A549 treated with dexamethasone at 1 μM for 4 hours (cell line): ENCODE data around the gene ACVR1. TPM values are rescaled to one million over a fixed set of nuclear protein-coding genes. Genes with fewer than 3 reads are reported as not detected.

Source experiments
- total RNA-seq: library from RNA; stranded (reverse); fragments of 200-300 nt; extraction: Qiagen RNA extraction; gene quantifications from 5 replicates; pipeline ENCODE4 v1.2.3, GENCODE V29; 2022

The ACVR1 gene
- 19.6 to 22.5 TPM (median 20.3 TPM) in 5 replicates for total RNA-seq

DNA sequence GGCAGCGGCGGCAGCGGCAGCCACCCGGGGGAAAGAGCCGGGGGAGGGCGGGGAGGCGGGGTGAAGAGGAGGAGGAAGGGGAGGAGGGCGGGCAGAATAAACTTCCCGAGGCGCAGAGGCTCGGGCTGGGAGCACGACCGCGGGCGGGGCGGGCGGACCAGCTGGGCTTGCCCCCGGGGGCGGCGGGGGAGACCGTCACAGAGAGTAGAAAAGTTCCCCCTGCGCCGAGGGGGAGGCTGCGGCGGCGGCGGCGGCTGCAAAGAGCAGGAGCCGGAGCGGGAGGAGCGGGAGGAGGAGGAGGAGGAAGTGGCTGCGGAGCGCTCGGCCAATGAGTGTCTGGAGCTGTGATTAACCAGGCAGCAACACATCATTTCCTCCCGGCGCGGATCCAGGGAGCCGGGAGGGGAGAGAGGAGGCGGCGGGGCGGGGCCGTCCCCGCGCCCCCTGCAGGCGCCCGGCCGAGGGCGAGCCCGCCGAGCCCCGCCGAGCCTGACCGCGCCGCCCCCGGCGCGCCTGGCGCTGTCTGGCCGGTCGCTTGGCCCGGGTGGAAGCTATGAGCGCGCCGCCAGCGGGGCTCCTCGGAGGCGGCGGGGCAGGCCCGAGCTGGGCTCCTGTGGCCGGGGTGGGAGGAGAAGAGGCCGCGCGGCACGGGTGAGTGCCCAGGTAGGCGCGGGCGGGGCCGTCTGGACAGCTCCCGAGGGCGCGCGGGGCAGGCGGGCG is at the start of gene ACVR1:
TSS of gene ACVR1 (minus strand) at position 265 of the 720 bp plus-strand sequence. CDS start 76,837 bp downstream, outside the sequence.

Other genes with a start within 250 kb of the ACVR1 start
- 0.01 to 0.05 TPM (median 0.05 TPM) in 3 of 5 replicates, not detected in the others for gene ACVR1C, start 247.5 kb downstream of the ACVR1 start, total RNA-seq
- not detected in 5 replicates for gene UPP2, start 225.5 kb upstream of the ACVR1 start, total RNA-seq